K562 (cell line): ENCODE results near the gene SMIM35. TPM values are rescaled to one million over a fixed set of nuclear protein-coding genes. Genes with fewer than 3 reads are reported as not detected.

Experiments used
- CREB3L1 ChIP-seq: fragments of 450-650 bp; IDR thresholded peaks from 2 replicates; pipeline ENCODE4 v1.6.1; 2014; ENCODE audit warnings: low read depth, mild to moderate bottlenecking, moderate library complexity, borderline replicate concordance
- ELF1 ChIP-seq: fragments of 200-800 bp; sonication (Bioruptor generic); IDR thresholded peaks from 2 replicates; pipeline ENCODE4 v1.6.1; 2016; ENCODE audit warnings: missing genetic modification characterization, missing compliant biosample characterization
- GABPA ChIP-seq: fragments of 200-800 bp; sonication (Bioruptor generic); conservative IDR thresholded peaks from 2 replicates; pipeline ENCODE4 v1.6.1; 2016; ENCODE audit warnings: low read depth, missing genetic modification characterization, missing compliant biosample characterization
- HLTF ChIP-seq: fragments of 450-650 bp; IDR thresholded peaks from 2 replicates; pipeline ENCODE4 v1.6.1; 2016
- ID3 ChIP-seq, 2 experiments: fragments of 250-450 bp in 1 of 2; fragments of 450-650 bp in 1 of 2; sonication (Bioruptor Pico) in 1 of 2; IDR thresholded peaks; 2 replicates each; pipeline versions ENCODE4 v1.6.1 to v1.8.0; 2016 to 2021; ENCODE audit warnings: mild to moderate bottlenecking in 2 of 2, moderate library complexity in 2 of 2, missing compliant biosample characterization in 1 of 2, missing genetic modification characterization in 1 of 2
- KLF1 ChIP-seq: fragments of 450-650 bp; IDR thresholded peaks from 2 replicates; pipeline ENCODE4 v1.6.1; 2016; ENCODE audit warnings: missing genetic modification characterization, missing compliant biosample characterization
- NR2C1 ChIP-seq, 2 experiments: fragments of 450-650 bp; IDR thresholded peaks; 2 replicates each; pipeline ENCODE4 v1.6.1; 2017; ENCODE audit warnings: mild to moderate bottlenecking in 2 of 2, antibody characterized with exemption in 1 of 2, inconsistent platforms in 1 of 2, missing compliant biosample characterization in 1 of 2, missing genetic modification characterization in 1 of 2
- RBBP5 ChIP-seq: fragments of 200-600 bp; sonication (generic); IDR thresholded peaks from 2 replicates; pipeline ENCODE4 v1.6.1; 2012; ENCODE audit warnings: borderline replicate concordance, mild to moderate bottlenecking, low read length, control low read depth, inconsistent platforms; ENCODE audit not compliant: insufficient read depth, poor library complexity, severe bottlenecking
- RBM17 ChIP-seq: fragments of 200-400 bp; formaldehyde crosslinking; IDR thresholded peaks from 2 replicates; pipeline ENCODE4 v1.6.1; 2017; ENCODE audit warnings: low read depth, mild to moderate bottlenecking, low read length, borderline replicate concordance
- RBM25 ChIP-seq: fragments of 200-400 bp; formaldehyde crosslinking; IDR thresholded peaks from 2 replicates; pipeline ENCODE4 v1.6.1; 2018; ENCODE audit warnings: low read length, low read depth, moderate library complexity; ENCODE audit not compliant: severe bottlenecking
- SMAD4 ChIP-seq: fragments of 250-450 bp; sonication (Bioruptor Pico); conservative IDR thresholded peaks from 2 replicates; pipeline ENCODE4 v1.8.0; 2021; ENCODE audit warnings: inconsistent platforms, mild to moderate bottlenecking, moderate library complexity
- TAF9B ChIP-seq: fragments of 450-650 bp; IDR thresholded peaks from 2 replicates; pipeline ENCODE4 v1.6.1; 2018; ENCODE audit warnings: mild to moderate bottlenecking; ENCODE audit not compliant: partially characterized antibody
- TBP ChIP-seq: optimal IDR thresholded peaks from 2 replicates; pipeline ENCODE3; 2011; ENCODE audit warnings: low read depth, low read length, improper control_type of control experiment
- TRIM24 ChIP-seq, 2 experiments: fragments of 450-650 bp; IDR thresholded peaks; 2 replicates each; pipeline ENCODE4 v1.6.1; 2016
- WHSC1 ChIP-seq: IDR thresholded peaks from one replicate; pipeline ENCODE4 v1.6.1; 2012; ENCODE audit warnings: low read length, control low read depth, inconsistent platforms
- ZNF197 ChIP-seq: fragments of 200-800 bp; sonication (Bioruptor generic); IDR thresholded peaks from 2 replicates; pipeline ENCODE4 v1.6.1; 2016; ENCODE audit warnings: low read depth, missing genetic modification characterization, missing compliant biosample characterization
- ZNF354B ChIP-seq: fragments of 250-450 bp; sonication (Bioruptor Pico); IDR thresholded peaks from 2 replicates; pipeline ENCODE4 v1.4.0; 2020
- ZNF57 ChIP-seq: fragments of 450-650 bp; formaldehyde crosslinking; IDR thresholded peaks from 2 replicates; pipeline ENCODE4 v1.4.0; 2020; ENCODE audit warnings: mild to moderate bottlenecking, moderate library complexity
- ZNF592 ChIP-seq: fragments of 450-650 bp; IDR thresholded peaks from 2 replicates; pipeline ENCODE4 v1.6.1; 2017; ENCODE audit warnings: antibody characterized with exemption, mild to moderate bottlenecking
- ZNF668 ChIP-seq: fragments of 250-450 bp; sonication (Bioruptor Pico); IDR thresholded peaks from 2 replicates; pipeline ENCODE4 v1.8.0; 2022; ENCODE audit warnings: mild to moderate bottlenecking, inconsistent platforms
- polyA plus RNA-seq, 8 experiments: library from polyadenylated mRNA; depleted of rRNA in 4 of 8; stranded (reverse) in 5 of 8; unstranded in 3 of 8; fragments of >200 nt; fragmentation: Nextera tagmentation in 2 of 8; fragmentation: Illumina TruSeq in 1 of 8; extraction: Ambion mirVana in 2 of 8; extraction: Trizol in 1 of 8; gene quantifications; 2 replicates each; pipeline versions ENCODE4 v1.2.1 to v1.2.3, GENCODE V29; 2011 to 2014; ENCODE audit warnings: inconsistent platforms in 1 of 8, missing spikeins in 1 of 8
- total RNA-seq, 7 experiments: library from RNA; depleted of rRNA in 6 of 7; stranded (reverse); fragments of >200 nt in 6 of 7; fragmentation: Illumina TruSeq in 2 of 7; extraction: Trizol in 2 of 7; gene quantifications; 2 replicates each; pipeline versions ENCODE4 v1.2.1 to v1.2.3, GENCODE V29; 2011 to 2021; ENCODE audit warnings: low replicate concordance in 1 of 7

SMIM35 gene
- total and polyA plus RNA-seq, 9 of the 15 experiments (the other 6 are each of a cell fraction or from before 2014, with no cell fraction given) = 0.03 TPM; not detected in 7

GRCh38 chr11:118002010-118002540, 84.7 kb downstream of the SMIM35 start (continued):
- peak; percentile 98 for TF ChIP-seq ZNF592
- 0 out of 4 replicates have a peak, but pooled peaks of 1 of the 2 experiments have one; percentile 47 for TF ChIP-seq TRIM24 (IDR thresholded peaks at IDR 0.05)
- peak; percentile 55; the same call in 1 of the 2 replicates for TF ChIP-seq GABPA (tag)
- peak; percentile 26; the same call in 1 of the 2 replicates for TF ChIP-seq ZNF354B (CRISPR knock-in tag)
- no peak; the same call in 1 of the 2 replicates for TF ChIP-seq CREB3L1
- peak; percentile 14 for TF ChIP-seq RBBP5
- TF ChIP-seq TAF9B = peak; percentile 31
- TF ChIP-seq ZNF668 (CRISPR knock-in tag) = peak; percentile 81; the same call in 1 of the 2 replicates
- TF ChIP-seq WHSC1 = no peak
- no peak for TF ChIP-seq NR2C1 (IDR thresholded peaks at IDR 0.05)
- TF ChIP-seq NR2C1 (tag; IDR thresholded peaks at IDR 0.05) = peak; percentile 91
- no peak for TF ChIP-seq RBM25
- no peak for TF ChIP-seq KLF1
- TF ChIP-seq HLTF = no peak
- TF ChIP-seq RBM17 = no peak
- 0 out of 2 replicates have a peak, but pooled peaks have one; percentile 45 for TF ChIP-seq ID3 (CRISPR knock-in tag; IDR thresholded peaks at IDR 0.05)
- TF ChIP-seq ID3 (tag; IDR thresholded peaks at IDR 0.05) = peak; percentile 98
- TF ChIP-seq TBP = peak; percentile 57
- TF ChIP-seq ZNF197 = peak; percentile 90
- 0 out of 2 replicates have a peak, but pooled peaks have one; percentile 42 for TF ChIP-seq ZNF57 (CRISPR knock-in tag)
- peak; percentile 92 for TF ChIP-seq SMAD4 (CRISPR knock-in tag)
- peak; percentile 63; the same call in 1 of the 2 replicates for TF ChIP-seq ELF1 (tag)
